Ramos (cell line): ENCODE measurements around the gene CD99L2.
"Not testable (repeated sequence)": the region's sequence is repeated elsewhere in the genome, so short reads cannot be mapped to it uniquely, and the experiment has no call there.

ENCODE experiments used
- in situ Hi-C: fragments of 300-500 bp; cut with MboI; formaldehyde crosslinking; loops from one replicate; pipeline ENCODE4 v1.14.3; 2022; ENCODE audit warnings: low sequenced_read_pairs; ENCODE audit not compliant: unreplicated experiment

The CD99L2 gene

DNA sequence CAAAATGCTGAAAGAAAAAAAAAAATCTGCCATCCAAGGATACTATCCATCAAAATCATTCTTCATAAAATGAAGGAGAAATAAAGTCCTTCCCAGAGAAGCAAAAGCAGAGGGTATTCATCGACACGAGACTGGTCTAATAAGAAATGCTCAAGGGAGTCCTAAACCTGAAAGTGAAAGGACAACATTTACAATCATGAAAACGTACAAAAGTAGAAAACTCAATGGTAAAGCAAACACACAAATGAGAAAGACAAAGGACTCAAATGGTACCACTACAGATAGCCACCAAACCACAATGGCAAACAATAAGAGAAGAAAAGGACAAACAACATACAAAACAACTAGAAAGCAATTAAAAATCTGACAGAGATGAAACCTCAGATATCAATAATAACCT lies 41.0 kb downstream of the CD99L2 start:
- in situ Hi-C loops: no loop called here

DNA sequence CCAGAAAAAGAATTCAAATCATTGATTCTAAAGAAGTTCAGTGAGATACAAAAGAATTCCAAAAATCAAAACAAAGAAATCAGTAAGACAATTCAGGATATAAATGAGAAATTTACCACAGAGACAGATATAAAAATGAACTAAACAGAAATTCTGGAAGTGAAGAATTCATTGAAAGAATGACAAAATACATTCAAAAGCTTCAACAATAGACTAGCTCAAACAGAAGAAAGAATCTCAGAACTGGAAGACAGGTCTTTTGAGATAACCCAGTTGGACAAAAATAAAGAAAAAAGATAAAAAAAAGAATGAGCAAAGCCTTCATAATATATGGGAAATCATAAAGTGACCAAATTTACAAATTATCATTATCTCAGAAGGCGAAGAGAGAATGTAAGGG lies 41.7 kb downstream of the CD99L2 start:
- in situ Hi-C loops: no loop called here

DNA sequence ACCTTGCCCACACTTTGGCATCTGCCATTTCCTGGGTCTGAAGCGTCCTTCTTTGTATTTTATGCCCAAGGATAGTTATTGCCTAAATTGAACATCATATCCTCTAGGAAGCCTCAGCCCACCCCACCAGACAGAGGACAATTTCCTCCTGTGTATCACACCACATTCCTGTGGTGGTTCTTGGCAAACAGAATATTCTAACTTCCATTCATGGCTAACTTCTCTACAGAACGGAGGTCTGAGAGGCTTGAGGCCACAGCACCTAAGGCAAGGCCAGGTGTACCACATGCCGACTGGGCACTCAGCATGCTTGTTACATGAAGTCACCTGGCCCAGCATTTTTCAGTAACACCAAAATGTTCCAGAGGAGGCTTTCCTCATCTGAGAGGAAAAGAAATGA lies 42.4 kb downstream of the CD99L2 start:
- in situ Hi-C loops: no loop called here

DNA sequence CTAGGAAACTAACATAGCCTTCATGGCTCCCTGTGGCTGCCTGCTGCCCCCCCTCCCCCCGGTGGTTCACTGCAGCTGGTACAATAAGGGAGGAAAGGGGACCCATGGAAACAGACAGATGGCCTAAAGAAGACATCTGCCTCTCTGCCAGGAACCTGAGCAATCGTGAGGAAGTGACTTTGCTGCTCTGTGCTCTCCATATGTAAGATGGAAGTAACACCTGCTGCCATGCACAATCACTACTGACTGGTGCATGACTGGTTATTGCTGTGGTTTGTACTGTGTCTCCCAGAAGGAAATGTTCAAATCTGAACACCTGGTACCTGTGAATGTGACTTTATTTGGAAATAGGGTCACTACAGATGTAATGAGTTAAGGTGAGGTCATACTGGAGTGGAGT lies 43.6 kb downstream of the CD99L2 start:
- in situ Hi-C loops: no loop called here

DNA sequence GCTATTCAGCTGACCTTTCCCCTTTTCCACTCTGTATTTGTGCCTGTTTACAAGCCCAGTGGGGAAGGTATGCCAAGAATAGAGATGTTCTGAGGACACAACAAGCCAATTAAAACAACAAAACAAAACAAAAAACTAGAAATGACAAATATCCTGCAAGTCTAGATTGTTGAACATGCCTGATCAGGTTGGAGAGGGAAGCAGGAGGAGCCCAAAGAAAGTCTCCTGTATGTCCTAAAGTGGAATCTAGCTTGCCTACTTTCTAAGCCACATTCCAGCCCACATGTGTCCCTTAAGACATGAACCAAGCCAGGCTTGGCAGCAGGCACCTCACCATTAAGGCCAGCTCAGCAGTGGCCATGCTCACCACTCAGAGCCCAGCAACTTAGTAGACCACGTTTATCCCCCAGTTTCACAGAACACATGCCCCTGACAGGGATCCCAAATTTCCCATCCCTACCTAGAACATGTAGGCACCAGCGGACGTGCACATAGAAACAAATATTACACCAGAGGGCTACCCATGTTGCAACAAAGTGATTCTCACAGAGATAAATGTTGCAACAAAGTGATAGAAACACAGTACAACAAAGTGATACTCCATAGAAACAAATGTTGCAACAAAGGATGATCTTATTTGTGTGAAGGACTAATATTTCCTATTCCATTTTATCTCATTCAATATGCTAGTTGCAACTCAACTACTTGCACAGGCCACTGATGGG lies 48.3 kb downstream of the CD99L2 start:
- in situ Hi-C loops: no loop called here

DNA sequence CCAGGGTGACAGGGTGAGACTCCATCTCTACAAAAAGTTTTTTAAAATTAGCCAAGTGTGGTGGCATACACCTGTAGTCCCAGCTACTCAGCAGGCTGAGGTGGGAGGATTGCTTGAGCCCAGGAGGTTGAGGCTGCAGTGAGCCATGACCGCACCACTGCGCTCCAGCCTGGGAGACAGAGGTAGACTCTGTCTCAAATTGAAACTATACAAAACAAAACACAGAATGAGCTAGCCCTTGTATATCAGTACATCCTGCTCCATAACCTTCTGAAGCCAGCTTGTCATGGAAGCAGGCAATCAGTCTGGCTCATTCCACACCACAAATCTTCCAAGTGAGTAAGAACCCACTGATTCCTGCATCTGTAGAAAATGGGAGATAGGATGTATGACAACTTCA lies 49.0 kb downstream of the CD99L2 start:
- in situ Hi-C loops: no loop called here

DNA sequence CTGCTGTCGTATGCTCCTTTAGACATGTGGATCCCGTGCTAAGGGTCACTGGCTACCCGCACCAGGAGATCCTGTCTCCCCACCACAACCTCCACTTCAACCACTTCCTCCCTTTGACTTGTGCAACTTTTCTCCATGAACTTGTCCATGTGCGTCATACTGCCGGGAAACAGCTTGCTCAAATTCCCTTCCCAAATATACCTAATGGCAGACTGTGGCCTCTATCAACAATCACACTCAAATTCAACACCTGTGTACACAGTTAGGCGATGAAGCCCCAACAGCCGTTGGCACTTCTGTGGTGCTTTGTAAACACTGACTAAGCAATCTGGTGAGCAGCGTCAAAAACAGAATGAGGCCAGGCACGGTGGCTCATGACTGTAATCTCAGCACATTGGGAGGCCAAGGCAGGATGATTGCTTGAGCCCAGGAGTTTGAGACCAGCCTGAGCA lies 49.5 kb downstream of the CD99L2 start:
- in situ Hi-C loops: no loop called here

DNA sequence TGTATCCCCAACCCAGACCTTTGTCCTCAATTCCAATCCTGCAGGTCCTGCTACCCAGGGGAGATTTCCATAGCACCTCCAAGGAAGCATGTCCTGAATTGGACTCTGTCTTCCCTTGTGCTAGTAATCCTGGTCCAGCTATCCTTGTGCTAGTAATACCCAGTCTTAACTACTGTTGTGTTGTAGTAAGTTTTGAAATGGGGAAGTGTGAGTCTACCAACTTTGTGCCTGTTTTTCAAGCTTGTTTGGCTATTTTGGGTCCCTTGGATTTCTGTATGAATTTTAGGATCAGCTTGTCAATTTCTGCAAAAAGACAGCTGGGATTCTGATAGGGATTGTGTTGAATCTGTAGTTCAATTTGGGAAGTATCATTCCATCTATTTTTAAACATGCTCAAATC lies 51.4 kb downstream of the CD99L2 start:
- in situ Hi-C loops: no loop called here

DNA sequence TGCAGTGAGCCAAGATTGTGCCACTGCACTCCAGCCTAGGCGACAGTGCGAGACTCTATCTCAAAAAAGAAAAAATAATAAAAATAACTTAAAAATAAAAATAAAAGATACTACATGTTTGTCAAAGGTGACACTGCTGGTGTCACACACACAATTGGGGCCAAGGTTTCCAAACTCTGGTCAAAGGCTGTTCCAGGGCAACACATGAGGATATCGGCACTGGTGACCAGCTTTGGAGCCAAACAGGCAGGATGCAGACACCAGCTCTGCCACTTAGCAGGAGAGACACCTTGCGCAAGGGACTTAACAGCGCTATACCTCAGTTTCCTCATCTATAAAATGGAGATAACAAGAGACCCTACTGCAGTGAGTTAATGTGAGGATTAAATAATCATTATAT lies 52.3 kb downstream of the CD99L2 start:
- in situ Hi-C loops: no loop called here

DNA sequence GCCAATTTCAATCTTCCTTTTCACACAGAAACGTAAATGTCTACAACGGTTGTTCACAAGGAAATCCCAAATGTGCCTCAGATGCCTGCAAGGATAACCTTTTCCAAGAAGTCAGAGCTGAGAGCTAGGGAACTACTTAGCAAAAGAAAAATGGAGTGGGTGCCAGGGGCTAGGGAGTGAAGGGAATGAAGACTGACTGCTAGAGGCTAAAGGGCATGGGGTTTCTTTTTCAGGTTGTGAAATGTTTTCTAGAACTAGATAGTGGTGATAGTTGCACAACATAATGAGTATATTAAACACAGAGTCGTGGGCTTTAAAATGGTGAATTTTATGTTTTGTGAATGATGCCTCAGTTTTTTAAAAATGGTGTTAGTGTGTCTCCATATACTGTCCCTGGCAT lies 53.4 kb downstream of the CD99L2 start:
- in situ Hi-C loops: no loop called here

DNA sequence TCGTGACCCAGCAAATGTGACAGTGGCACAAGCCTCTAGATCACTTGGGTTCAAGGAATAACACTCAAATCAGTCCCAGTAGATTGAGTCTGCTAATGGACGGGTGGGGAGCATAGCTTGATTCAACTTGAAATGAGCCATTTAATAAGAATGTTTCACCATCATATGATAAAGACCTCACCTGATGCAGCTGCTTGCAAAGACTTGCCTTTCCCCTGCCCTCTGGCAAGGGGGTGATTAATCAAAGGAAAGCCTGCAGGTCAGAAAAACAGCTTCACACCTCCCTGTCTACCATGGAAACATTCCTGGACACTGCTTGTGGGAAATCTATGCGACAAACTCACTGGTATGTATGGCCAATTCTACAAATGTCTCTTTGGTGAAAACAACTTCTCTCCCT lies 54.5 kb downstream of the CD99L2 start:
- in situ Hi-C loops: no loop called here

DNA sequence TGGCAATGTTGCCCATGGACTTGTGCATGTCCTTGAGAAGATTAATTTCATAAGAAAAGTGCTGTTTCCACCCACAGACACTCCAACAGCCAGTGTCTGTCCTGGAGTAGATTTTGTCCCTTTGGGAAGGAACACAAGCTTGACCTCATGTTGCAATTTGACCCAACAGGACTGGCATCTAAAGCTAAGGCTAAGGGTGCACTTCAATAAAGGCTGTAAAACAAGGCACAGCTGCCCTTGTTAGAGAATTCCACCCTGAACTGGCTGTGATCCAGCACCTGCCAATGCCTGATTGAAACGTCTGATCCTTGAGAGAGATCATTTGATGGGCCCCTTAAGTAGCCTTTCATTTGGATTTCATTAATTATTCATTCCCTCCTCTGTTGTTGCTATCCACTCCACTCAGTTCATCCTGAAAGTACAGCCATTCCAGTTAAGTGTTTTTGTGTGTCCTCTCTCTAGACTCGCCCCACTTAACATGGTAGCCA lies 56.2 kb downstream of the CD99L2 start:
- in situ Hi-C loops: no loop called here

DNA sequence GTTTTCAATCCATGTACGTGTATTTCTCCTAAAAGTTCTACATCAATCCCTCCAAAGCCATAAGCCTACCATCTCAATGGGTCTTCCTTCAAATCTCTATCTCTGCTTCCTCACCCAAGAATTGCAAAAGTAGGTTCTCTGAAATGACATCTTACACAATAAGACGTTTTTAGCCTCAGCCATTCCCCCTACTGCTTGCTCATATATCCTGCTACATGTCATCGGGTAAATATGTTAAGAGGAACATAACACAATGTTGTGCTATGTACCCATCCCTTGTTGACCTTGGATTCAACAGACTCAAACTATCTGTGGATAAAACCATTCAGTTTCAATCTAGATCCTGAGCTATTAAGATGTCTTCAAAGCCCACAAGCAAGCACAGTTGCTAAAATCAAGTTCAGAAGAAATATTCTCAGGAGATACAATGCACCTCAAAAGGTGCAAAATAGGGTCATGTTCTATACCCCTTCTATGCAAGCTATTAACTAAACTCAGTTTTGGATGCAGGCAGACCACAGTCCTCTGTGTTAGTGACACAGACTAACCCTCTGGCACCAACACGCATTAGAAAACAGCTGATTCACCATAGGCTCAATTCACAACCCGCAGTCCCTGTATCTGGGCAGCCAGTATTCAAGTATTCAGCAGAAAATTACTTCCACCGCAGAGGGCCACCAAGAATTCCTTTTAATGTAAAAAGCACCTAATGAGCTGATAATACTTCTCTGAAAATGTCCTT lies 56.8 kb downstream of the CD99L2 start:
- in situ Hi-C loops: no loop called here

DNA sequence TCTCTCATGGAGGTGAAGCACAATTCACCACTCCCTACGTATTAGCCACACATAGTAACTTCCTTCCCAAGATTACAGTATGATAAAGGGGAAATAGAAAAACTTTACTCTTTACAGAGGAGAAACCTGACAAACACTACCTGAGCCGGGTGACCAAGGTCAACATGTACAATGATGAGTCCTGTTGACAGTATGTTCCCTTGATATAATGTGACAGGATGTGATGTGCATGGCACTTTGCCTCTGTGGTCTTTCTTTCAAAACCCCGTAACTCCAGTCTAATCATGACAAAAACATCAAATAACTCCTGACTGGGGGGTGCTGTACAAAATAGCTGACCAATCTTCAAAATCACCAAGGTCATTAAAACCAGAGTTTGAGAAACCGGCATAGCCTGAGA lies 60.6 kb downstream of the CD99L2 start:
- in situ Hi-C loops: no loop called here

DNA sequence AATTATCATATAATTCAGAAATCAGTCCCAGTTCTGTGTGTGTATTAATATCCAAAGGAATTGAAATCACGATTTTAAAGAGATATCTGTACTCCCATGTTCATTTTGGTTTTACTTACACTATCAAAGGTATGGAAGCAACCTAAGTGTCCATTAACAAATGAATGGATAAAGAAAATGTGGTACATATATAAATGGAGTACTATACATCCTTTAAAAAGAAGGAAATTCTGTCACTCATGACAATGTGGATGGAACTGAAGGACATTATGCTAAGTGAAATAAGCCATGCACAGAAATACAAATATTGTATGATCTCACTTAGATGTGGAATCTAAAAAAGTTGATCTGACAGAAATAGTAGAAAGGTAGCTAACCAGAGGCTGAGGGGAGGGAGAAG lies 63.8 kb downstream of the CD99L2 start:
- in situ Hi-C loops: no loop called here

DNA sequence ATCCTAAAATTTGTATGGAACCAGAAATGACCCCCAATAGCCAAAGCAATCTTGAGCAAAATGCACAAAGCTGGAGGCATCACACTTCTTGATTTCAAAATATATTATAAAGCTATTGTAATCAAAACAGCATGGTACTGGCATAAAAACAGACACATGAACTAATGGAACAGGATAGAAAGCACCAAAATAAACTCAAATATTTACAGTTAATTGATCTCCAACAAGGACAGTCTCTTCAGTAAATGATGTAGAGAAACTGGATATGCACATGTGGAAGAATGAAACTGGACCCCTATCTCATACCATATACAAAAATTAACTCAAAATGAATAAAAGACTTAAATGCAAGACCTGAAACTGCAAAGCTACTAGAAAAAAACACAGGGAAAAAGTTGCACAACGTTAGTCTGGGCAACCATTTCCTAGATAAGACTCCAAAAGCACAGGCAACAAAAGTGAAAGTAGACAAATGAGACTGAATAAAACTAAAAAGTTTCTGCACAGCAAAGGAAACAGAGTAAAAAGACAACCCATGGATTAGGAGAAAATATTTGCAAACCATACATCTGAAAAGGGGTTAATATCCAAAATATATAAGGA lies 64.9 kb downstream of the CD99L2 start:
- in situ Hi-C loops: no loop called here

DNA sequence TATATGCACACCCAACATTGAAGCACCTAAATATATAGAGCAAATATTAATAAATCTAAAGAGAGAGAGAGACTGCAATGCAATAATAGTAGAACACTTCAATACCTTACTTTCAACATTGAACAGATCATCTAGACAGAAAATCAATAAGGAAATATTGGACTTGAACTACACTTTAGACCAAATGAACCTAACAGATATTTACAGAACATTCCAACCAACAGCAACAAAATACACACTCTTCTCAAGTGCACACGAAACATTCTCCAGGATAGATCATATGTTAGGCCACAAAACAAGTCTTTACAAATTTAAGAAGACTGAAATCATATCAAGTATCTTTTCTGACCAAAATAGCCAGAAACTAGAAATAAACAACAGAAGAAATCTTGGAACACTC lies 66.6 kb downstream of the CD99L2 start:
- in situ Hi-C loops: no loop called here

DNA sequence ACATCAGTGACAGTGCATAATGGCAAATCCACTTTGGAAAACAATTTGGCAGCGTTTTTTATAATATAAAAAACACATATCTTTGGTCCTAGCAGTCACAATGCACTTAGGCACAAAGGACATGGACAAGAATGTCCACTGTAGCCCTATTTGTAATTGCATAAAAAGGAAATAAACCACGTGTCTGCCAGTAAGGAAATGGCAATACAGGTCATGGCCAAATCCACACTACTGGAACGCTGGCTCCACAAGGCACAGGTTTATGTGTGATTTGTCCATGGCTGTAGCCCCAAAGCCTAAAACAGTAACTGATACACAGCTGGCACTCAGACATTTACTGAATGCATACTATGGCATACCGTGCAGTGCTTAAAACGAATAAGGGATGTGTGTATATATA lies 69.7 kb downstream of the CD99L2 start:
- in situ Hi-C loops: no loop called here

DNA sequence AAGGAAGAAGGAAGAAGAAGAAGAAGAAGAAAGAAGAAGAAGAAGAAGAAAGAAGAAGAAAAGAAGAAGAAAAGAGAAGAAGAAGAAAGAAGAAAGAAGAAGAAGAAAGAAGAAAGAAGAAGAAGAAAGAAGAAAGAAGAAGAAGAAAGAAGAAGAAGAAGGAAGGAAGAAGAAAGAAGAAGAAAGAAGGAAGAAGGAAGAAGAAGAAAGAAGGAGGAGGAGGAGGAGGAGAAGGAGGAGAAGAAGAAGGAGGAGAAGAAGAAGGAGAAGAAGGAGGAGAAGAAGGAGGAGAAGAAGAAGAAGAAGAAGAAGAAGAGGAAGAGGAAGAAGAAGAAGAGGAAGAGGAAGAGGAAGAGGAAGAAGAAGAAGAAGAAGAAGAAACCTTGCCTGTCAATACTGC lies 74.1 kb downstream of the CD99L2 start:
- in situ Hi-C loops: not testable (repeated sequence)

DNA sequence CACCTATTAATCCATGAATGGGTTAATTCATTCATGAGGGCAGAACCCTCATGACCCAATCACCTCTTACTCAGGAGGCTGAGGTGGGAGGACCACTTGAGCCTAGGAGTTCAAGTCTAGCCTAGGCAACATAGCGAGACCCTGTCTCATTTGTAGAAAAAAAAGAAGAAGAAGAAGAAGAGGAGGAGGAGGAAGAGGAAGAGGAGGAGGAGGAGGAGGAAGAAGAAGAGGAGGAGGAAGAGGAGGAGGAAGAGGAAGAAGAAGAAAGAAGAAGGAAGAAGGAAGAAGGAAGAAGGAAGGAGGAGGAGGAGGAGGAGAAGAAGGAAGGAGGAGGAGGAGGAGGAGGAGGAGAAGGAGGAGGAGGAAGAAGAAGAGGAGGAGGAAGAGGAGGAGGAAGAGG lies 74.6 kb downstream of the CD99L2 start:
- in situ Hi-C loops: not testable (repeated sequence)

DNA sequence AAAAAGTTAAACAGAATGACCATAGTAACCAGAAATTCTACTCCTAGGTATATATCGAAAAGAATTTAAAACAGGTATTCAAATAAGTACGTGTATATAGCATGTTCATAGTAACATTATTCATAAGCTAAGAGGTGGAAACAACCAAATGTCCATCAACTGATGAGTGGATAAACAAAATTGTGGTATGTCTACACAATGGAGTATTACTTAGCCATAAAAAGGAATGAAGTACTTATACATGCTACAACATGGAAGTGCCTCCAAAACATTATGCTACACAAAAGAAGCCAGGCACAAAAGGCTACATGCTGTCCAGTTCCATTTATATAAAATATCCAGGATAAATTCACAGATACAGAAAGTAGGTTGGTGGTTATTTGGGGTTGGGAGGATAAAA lies 76.5 kb downstream of the CD99L2 start:
- in situ Hi-C loops: no loop called here
